SH-SY5Y (cell line): ENCODE measurements around the gene TGM3.

ENCODE experiments used
- GATA2 ChIP-seq: IDR thresholded peaks from 2 replicates; pipeline ENCODE4 v1.6.1; 2011; ENCODE audit warnings: mild to moderate bottlenecking, low read depth, low read length
- GATA3 ChIP-seq: IDR thresholded peaks from 2 replicates; pipeline ENCODE4 v1.6.1; 2011; ENCODE audit warnings: low read depth, mild to moderate bottlenecking, low read length, moderate library complexity

GRCh38 chr20:2312876-2313275 lies 17.1 kb downstream of the TGM3 start:
- TF ChIP-seq GATA2: no peak
- TF ChIP-seq GATA3: no peak
